ENCODE measurements around the gene IPO4. TPM values are rescaled to one million over a fixed set of nuclear protein-coding genes. Genes with fewer than 3 reads are reported as not detected.
A peak's percentile ranks its signal among the peaks of the same experiment; 100 is the strongest.

The IPO4 gene
- total and polyA plus RNA-seq, 2 of the 8 experiments (the other 6 are each of a cell fraction or from before 2014, with no cell fraction given), result 55.5 to 108 TPM

DNA sequence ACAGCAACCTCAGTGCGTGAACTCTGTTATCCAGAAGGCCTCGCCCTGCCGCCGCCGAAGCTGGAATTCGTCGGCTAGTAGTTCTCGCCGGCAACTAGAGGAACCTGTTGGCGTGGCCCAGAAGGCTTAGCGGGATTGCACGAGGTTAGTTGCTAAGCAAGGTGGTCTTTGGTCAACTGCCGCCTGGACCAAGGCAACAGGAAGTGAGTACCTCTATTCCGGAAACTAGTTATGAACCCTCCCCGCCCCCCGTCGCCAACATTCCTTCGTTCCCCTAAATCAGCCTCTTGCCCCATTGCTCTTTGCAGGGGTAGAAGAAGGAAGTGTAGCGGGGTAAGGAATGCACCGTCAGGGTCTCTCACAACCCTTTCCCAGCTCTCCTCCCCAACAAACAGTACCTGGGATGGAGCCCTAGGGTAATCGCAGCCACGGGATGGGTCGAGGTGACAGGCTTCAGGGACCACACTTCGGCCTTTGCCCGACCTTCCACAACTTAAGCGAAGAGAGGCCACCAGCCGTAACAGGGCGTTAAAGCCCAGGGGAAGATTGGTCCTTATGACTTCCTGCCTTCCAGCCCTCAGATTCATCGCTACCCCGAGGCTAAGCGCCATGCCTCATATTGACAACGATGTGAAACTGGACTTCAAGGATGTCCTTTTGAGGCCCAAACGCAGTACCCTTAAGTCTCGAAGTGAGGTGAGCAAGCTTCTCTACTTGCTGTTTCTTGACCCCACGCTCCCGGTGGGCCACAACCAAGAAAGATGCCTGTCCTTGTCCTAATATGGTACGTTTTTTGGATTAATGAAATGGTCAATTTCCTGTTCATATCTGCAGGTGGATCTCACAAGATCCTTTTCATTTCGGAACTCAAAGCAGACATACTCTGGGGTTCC lies 44.3 kb upstream of the IPO4 start, which contains the start of gene GMPR2 (continued):
- TF ChIP-seq YY1 (IDR thresholded peaks at IDR 0.05; ENCODE audit: low read depth, low read length), result no peak
- TF ChIP-seq KDM4A (IDR thresholded peaks at IDR 0.05; ENCODE audit: low read depth, low read length, severe bottlenecking), result peak; percentile 91
- peak; percentile 71 for TF ChIP-seq ASH2L (IDR thresholded peaks at IDR 0.05; ENCODE audit: low read length)
- TF ChIP-seq, protein P1, sequence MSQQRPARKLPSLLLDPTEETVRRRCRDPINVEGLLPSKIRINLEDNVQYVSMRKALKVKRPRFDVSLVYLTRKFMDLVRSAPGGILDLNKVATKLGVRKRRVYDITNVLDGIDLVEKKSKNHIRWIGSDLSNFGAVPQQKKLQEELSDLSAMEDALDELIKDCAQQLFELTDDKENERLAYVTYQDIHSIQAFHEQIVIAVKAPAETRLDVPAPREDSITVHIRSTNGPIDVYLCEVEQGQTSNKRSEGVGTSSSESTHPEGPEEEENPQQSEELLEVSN (IDR thresholded peaks at IDR 0.05), result peak; percentile 68
- no peak for TF ChIP-seq POU5F1 (IDR thresholded peaks at IDR 0.05; ENCODE audit: low read depth, low read length)
- TF ChIP-seq KDM5A (IDR thresholded peaks at IDR 0.05; ENCODE audit: low read length), result 0 out of 2 replicates have a peak, but pooled peaks have one; percentile 43
- peak; percentile 45 for TF ChIP-seq TAF7 (optimal IDR thresholded peaks at IDR 0.05; ENCODE audit: borderline replicate concordance, low read depth, low read length)
- peak in 1 of 2 experiments; percentile 74; a peak in 1 of 4 replicates for TF ChIP-seq HDAC2 (IDR thresholded peaks at IDR 0.05; ENCODE audit: borderline replicate concordance in 1 of 2, low read depth in 2 of 2, low read length in 2 of 2)
- no peak for TF ChIP-seq SUZ12 (IDR thresholded peaks at IDR 0.05; ENCODE audit: low read length)
- TF ChIP-seq MAX (IDR thresholded peaks at IDR 0.05), result peak; percentile 81
- peak; percentile 60; the same call in 1 of the 2 replicates for TF ChIP-seq TAF1 (IDR thresholded peaks at IDR 0.05; ENCODE audit: low read depth, low read length)
- no peak for TF ChIP-seq NRF1 (IDR thresholded peaks at IDR 0.05; ENCODE audit: low read depth, low read length)
- 0 out of 2 replicates have a peak, but pooled peaks have one; percentile 2 for TF ChIP-seq CREB1 (IDR thresholded peaks at IDR 0.05)
- TF ChIP-seq, protein P2, sequence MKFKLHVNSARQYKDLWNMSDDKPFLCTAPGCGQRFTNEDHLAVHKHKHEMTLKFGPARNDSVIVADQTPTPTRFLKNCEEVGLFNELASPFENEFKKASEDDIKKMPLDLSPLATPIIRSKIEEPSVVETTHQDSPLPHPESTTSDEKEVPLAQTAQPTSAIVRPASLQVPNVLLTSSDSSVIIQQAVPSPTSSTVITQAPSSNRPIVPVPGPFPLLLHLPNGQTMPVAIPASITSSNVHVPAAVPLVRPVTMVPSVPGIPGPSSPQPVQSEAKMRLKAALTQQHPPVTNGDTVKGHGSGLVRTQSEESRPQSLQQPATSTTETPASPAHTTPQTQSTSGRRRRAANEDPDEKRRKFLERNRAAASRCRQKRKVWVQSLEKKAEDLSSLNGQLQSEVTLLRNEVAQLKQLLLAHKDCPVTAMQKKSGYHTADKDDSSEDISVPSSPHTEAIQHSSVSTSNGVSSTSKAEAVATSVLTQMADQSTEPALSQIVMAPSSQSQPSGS (IDR thresholded peaks at IDR 0.05; ENCODE audit: low read length), result no peak
- no peak for TF ChIP-seq CBX8 (IDR thresholded peaks at IDR 0.05; ENCODE audit: borderline replicate concordance, low read depth, low read length)
- TF ChIP-seq SIN3A (conservative IDR thresholded peaks at IDR 0.05 in 1 of 2, IDR thresholded peaks at IDR 0.05 in 1 of 2; ENCODE audit: low read depth in 1 of 2, low read length in 2 of 2), result peak; percentile 26 to 88; a peak in 2 of 4 replicates
- peak; percentile 63; the same call in 1 of the 2 replicates for TF ChIP-seq PHF8 (conservative IDR thresholded peaks at IDR 0.05; ENCODE audit: low read depth, low read length)
- TF ChIP-seq GABPA (IDR thresholded peaks at IDR 0.05; ENCODE audit: borderline replicate concordance, insufficient read depth, low read length), result peak; percentile 59; the same call in 1 of the 2 replicates
- TF ChIP-seq GTF2F1 (IDR thresholded peaks at IDR 0.05; ENCODE audit: borderline replicate concordance, low read depth, low read length), result no peak
- peak; percentile 53; the same call in 1 of the 2 replicates for TF ChIP-seq RBBP5 (IDR thresholded peaks at IDR 0.05; ENCODE audit: borderline replicate concordance, low read depth, low read length)

Measured in H1 (cell line).